Activated CD8-positive, alpha-beta T cell treated with anti-CD3 and anti-CD28 coated beads, Interleukin-2, amount 10 ng/mL, durations not matched to agents 7 days and 5 days (primary cell): ENCODE data around the gene ACD. TPM values are rescaled to one million over a fixed set of nuclear protein-coding genes. Genes with fewer than 3 reads are reported as not detected.

ENCODE experiments used
- ATAC-seq: fragments of 150-1000 bp; cut with Tn5 transposase; one replicate; pipeline ENCODE4 v1.10.0; 2021; ENCODE audit warnings: moderate library complexity
- CTCF ChIA-PET: fragments of 350-600 bp; sonication (Branson Sonifier 250); formaldehyde crosslinking; loops from one replicate; lab custom pipeline; 2021; ENCODE audit warnings: antibody characterized with exemption; lab: Charles Lee
- POLR2A ChIA-PET: fragments of 350-600 bp; sonication (Branson Sonifier 250); formaldehyde crosslinking; loops from one replicate; lab custom pipeline; 2021; ENCODE audit warnings: antibody characterized with exemption; lab: Charles Lee
- DNase-seq: peaks from one replicate; pipeline ENCODE4 v3.0.0-alpha.2; 2020
- H3K27ac Mint-ChIP-seq: one replicate; pipeline ENCODE4 v1.8.0; 2021; ENCODE audit warnings: mild to moderate bottlenecking, mixed read lengths
- H3K27me3 Mint-ChIP-seq: one replicate; pipeline ENCODE4 v1.8.0; 2021; ENCODE audit warnings: low read depth, mixed read lengths
- H3K36me3 Mint-ChIP-seq: one replicate; pipeline ENCODE4 v1.8.0; 2021; ENCODE audit warnings: low read depth, mixed read lengths
- H3K4me1 Mint-ChIP-seq: one replicate; pipeline ENCODE4 v1.8.0; 2021; ENCODE audit warnings: low read depth, mixed read lengths
- H3K4me3 Mint-ChIP-seq: one replicate; pipeline ENCODE4 v1.8.0; 2021; ENCODE audit warnings: mild to moderate bottlenecking, mixed read lengths
- H3K9me3 Mint-ChIP-seq: one replicate; pipeline ENCODE4 v1.8.0; 2022; ENCODE audit warnings: mixed read lengths; ENCODE audit not compliant: insufficient read depth
- total RNA-seq, 2 experiments: library from RNA; stranded (reverse); gene quantifications; one replicate each; pipeline ENCODE4 v1.2.3, GENCODE V29; 2021

The ACD gene
- total RNA-seq, 2 experiments from 2014 or later, result 51.4 to 51.6 TPM

DNA sequence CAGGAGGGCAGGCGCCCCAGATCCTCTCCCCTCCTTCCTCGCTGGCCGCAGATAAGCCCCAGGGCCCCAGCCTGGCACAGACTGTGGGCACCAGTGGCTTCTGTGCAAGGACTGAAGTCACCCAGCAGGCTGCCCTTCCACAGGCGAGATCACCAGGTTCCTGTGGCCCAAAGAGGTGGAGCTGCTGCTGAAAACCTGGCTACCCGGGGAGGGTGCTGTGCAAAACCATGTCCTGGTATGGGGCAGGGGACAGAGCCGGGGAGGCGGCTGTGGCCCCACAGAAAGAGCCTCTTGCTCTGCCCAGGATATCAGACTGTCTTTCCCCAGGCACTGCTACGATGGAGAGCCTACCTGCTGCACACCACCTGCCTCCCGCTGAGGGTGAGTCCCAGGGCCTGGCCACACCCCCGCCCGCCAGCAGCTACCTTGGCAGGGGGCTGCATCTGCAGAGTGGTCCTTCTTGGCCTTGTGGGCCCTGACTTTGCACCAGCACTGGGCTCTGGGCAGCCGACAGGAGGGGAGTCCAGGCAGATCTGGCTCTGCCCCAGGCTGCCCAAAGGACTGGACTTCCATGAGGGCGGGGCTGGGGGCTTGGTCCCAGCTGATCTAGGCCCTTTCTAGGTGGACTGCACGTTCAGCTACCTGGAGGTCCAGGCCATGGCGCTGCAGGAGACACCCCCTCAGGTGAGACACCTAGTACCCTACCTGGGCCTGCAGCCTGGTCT is 14.5 kb downstream of the ACD start:
- Mint-ChIP-seq H3K4me3 (peak overlapping the region; percentile 90), H3K4me1 (peaks cover 24% of the 10 kb centered on the region), H3K27me3 (no peaks in the 10 kb centered on the region), H3K27ac (peak overlapping the region; percentile 97), H3K9me3 (no peaks in the 10 kb centered on the region), H3K36me3 (peaks cover 29% of the 10 kb centered on the region)
- CTCF ChIA-PET, result interaction anchor here (0.6 to 10.1 kb wide), 32 partner anchors 12 to 291 kb away, joined by 3 to 245 read pairs (median 7); partner anchors contain the start of genes ACD, ATP6V0D1, C16orf86 and CTCF
- POLR2A ChIA-PET, result interaction anchor here (0.5 to 7.9 kb wide), 13 partner anchors 12 to 264 kb away, joined by 3 to 71 read pairs (median 4); partner anchors contain the start of genes ACD, ATP6V0D1, CTCF and PARD6A
- DNase-seq (peak; percentile 49), ATAC-seq (no peak)

DNA sequence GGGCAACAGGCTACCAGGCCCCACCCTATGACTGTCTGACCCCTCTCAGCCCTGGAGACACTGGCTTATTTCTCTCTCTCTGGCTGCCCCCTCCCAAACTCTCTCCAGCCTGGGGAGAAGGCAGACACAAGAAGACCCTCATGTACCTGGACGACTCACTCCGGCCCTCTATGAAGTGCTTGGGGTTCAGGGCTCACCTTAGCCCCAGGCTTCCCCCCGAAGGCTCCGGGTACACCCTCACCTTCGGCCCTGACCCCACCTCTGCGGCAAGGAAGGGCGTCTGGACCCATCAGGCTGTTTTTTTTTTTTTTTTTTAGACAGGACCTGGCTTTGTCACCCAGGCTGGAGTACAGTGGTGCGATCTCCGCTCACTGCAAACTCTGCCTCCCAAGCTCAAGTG is 16.0 kb downstream of the ACD start:
- ChIA-PET CTCF (interaction anchor here (0.5 to 10.1 kb wide), 23 partner anchors 11 to 190 kb away, joined by 3 to 245 read pairs (median 8); partner anchors contain the start of genes ACD, ATP6V0D1, C16orf86 and CTCF), POLR2A (interaction anchor here (3.2 to 7.9 kb wide), 4 partner anchors 15 to 123 kb away, joined by 10 to 71 read pairs (median 52); partner anchors contain the start of genes ACD, CTCF and PARD6A)
- Mint-ChIP-seq H3K27ac (peak overlapping the region; percentile 84), H3K4me1 (peaks cover 24% of the 10 kb centered on the region), H3K4me3 (peak overlapping the region; percentile 71), H3K9me3 (no peaks in the 10 kb centered on the region), H3K27me3 (no peaks in the 10 kb centered on the region), H3K36me3 (peaks cover 25% of the 10 kb centered on the region)
- no peak for ATAC-seq
- no peak for DNase-seq

DNA sequence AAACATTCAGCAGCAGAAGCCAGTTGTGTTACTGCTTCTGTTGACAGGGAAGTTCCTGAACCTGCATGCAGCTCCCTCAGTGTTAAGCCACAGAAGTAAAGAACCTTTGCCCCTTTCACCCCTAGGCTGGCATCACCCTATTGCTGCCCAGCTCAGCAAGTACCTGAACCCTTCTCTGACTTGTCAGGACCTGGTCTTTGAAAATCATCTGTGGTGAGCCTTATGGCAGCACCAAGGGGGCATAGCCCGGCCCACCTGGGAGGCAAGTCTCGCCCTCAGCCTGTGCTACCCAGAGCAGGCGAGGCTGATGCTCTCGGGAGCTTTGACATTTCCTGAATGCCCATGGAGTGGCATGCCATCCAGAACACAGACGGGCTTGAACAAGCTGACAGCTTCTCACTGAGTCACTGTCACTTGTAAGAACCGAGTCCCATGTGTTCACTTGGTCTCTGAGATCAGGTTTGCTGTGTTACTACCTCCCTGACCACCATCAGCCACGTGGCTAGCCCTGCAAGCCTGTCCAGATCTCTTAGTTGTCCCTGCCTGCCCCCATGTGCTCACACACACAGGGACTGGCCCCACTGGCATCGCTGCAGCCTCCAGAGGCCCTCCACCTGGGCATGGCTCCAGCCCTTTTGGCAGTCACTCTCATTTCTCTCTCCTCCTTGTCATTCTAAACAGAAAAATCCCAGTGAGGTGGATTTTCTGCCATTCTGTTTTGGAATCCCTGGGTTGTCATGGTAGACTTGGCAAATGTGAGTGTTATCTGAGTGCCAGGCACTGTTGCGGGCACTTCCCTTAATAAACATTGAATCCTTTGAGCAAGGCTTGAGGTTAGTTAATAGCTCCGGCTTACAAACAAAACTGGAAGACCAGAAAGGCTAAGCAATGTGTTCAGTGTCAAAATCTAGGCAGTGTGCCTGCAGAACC is 18.0 kb downstream of the ACD start:
- Mint-ChIP-seq H3K4me1 (peaks cover 19% of the 10 kb centered on the region), H3K27me3 (no peaks in the 10 kb centered on the region), H3K36me3 (peaks cover 28% of the 10 kb centered on the region), H3K9me3 (no peaks in the 10 kb centered on the region), H3K27ac (no peak overlapping the region), H3K4me3 (no peak overlapping the region)
- POLR2A ChIA-PET, result interaction anchor here (1.2 to 4.5 kb wide), 2 partner anchors 79 to 94 kb away, joined by 3 to 51 read pairs; partner anchors contain the start of gene CTCF
- DNase-seq (no peak), ATAC-seq (no peak)
- CTCF ChIA-PET, result interaction anchor here (3.9 to 10.1 kb wide), 4 partner anchors 9 to 121 kb away, joined by 29 to 245 read pairs (median 126); partner anchors contain the start of gene CTCF

DNA sequence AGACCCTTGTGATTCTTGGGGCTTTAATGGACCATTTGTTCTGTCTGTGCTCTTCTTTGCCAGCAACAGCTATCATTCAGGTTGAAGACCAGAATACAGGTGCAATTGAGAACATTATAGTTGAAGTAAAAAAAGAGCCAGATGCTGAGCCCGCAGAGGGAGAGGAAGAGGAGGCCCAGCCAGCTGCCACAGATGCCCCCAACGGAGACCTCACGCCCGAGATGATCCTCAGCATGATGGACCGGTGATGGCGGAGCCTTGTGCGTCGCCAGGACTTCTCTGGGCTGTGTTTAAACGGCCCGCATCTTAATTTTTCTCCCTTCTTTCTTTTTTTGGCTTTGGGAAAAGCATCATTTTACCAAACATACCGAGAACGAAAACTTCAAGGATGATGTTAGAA is 22.4 kb downstream of the ACD start:
- POLR2A ChIA-PET, result no interaction called here
- H3K9me3 Mint-ChIP-seq, result no peaks in the 10 kb centered on the region
- H3K4me3 Mint-ChIP-seq, result no peak overlapping the region
- H3K4me1 Mint-ChIP-seq, result no peaks in the 10 kb centered on the region
- peaks cover 39% of the 10 kb centered on the region for H3K36me3 Mint-ChIP-seq
- H3K27me3 Mint-ChIP-seq, result no peaks in the 10 kb centered on the region
- no peak for ATAC-seq
- H3K27ac Mint-ChIP-seq, result no peak overlapping the region
- CTCF ChIA-PET, result interaction anchor here (10.1 kb wide), 1 partner anchor 92 kb away, joined by 245 read pairs; no protein-coding TSS in a partner anchor
- no peak for DNase-seq

DNA sequence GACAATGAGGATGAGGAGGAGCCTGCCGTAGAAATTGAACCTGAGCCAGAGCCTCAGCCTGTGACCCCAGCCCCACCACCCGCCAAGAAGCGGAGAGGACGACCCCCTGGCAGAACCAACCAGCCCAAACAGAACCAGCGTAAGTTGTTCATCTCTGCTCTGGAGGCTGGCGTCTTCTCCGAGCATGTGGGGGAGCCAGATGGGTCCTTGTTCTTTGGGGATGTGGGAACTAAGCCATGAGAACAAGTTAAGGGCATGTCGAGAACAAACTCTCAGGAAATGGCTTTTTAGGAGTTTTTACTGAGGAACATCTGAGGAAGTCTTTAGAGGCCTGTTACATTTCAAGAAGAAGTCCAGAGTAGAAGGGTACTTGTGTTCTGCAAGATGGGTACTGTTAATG is 23.3 kb downstream of the ACD start:
- DNase-seq, result no peak
- ChIA-PET POLR2A (no interaction called here), CTCF (no interaction called here)
- H3K27me3 Mint-ChIP-seq, result no peaks in the 10 kb centered on the region
- no peak overlapping the region for H3K4me3 Mint-ChIP-seq
- no peaks in the 10 kb centered on the region for H3K4me1 Mint-ChIP-seq
- no peaks in the 10 kb centered on the region for H3K9me3 Mint-ChIP-seq
- no peak for ATAC-seq
- H3K27ac Mint-ChIP-seq, result no peak overlapping the region
- H3K36me3 Mint-ChIP-seq, result peaks cover 46% of the 10 kb centered on the region

DNA sequence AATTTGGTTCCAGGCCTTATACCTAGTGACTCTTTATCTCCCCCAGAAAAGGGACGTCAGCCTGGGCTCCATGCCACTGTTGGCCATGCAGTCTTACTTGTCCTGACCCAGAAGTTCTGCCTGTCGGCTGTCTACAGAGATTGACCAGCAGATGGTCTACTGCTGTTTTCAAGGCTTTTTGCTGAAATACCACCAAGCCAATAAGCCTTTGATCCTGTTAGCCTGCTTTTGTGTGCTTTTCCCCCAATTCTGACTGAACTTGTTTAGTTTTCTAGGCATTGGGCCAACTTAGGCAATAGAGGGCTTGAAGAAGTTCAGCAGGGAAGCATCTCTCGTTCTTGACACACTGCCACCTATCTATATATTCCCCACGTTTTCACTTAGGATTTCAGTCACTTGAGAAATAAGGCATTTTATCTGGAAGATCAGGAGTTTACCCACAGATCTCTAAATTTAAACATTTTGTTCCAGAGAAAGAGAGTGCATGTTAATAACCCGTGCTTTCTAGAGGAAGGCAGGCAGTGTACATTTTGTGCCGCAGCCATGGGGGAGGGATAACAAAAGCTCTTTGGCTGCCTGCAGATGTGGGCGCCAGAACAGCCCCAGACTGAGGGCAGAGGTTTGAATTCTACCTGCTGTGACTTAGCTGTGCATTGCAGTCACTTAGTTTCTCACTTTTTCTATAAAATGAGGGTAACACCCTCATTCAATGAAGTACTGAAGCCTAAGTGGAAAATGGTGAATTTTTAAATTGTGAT is 27.5 kb downstream of the ACD start:
- H3K36me3 Mint-ChIP-seq, result peaks cover 50% of the 10 kb centered on the region
- no peak for ATAC-seq
- H3K4me3 Mint-ChIP-seq, result no peak overlapping the region
- DNase-seq, result no peak
- no peaks in the 10 kb centered on the region for H3K4me1 Mint-ChIP-seq
- H3K9me3 Mint-ChIP-seq, result no peaks in the 10 kb centered on the region
- no peak overlapping the region for H3K27ac Mint-ChIP-seq
- ChIA-PET POLR2A (interaction anchor here (1.4 kb wide), 1 partner anchor 12 kb away, joined by 3 read pairs; the partner anchor contains the start of gene CARMIL2), CTCF (interaction anchor here (1.4 to 4.9 kb wide), 4 partner anchors 12 to 184 kb away, joined by 4 to 29 read pairs (median 14); partner anchors contain the start of gene CARMIL2)
- H3K27me3 Mint-ChIP-seq, result no peaks in the 10 kb centered on the region

DNA sequence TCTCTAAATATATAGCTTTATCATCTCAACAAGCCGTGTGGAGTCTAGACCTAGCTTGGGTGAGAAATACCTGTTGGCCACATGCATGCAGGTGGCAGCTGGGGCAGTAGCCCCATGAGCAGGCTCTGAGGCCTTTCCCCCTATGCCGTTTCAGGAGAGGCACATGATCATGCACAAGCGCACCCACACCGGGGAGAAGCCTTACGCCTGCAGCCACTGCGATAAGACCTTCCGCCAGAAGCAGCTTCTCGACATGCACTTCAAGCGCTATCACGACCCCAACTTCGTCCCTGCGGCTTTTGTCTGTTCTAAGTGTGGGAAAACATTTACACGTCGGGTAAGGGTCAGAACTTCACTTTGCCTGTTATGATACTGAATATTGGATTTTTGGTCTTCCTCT is 31.8 kb downstream of the ACD start:
- peaks cover 57% of the 10 kb centered on the region for H3K36me3 Mint-ChIP-seq
- H3K4me1 Mint-ChIP-seq, result no peaks in the 10 kb centered on the region
- ChIA-PET CTCF (interaction anchor here (0.7 to 3.6 kb wide), 3 partner anchors 13 to 81 kb away, joined by 3 to 13 read pairs (median 3); partner anchors contain the start of gene CARMIL2), POLR2A (no interaction called here)
- no peak overlapping the region for H3K4me3 Mint-ChIP-seq
- H3K27me3 Mint-ChIP-seq, result no peaks in the 10 kb centered on the region
- DNase-seq (no peak), ATAC-seq (no peak)
- H3K27ac Mint-ChIP-seq, result peak overlapping the region; percentile 36
- H3K9me3 Mint-ChIP-seq, result no peaks in the 10 kb centered on the region

DNA sequence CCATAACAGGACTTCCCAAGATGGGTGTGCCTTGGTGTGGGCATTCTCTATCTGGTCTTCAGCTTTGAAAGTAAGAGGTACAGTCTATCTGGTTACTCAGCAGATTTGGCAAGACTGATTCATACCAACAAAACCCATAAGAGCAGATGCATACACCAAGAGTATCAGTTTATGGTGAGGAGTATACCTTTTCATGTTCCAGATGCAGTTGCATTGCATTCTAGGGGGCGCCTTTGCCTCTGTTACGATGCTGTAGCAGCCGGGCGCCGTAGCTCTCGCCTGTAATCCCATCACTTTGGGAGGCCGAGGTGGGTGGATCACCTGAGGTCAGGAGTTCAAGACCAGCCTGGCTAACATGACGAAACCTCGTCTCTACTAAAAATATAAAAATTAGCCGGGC is 46.3 kb downstream of the ACD start:
- ChIA-PET POLR2A (interaction anchor here (0.6 kb wide), 1 partner anchor 123 kb away, joined by 4 read pairs; no protein-coding TSS in a partner anchor), CTCF (interaction anchor here (0.8 to 1.5 kb wide), 7 partner anchors 10 to 93 kb away, joined by 3 to 7 read pairs (median 3); no protein-coding TSS in a partner anchor)
- peak; percentile 24 for DNase-seq
- Mint-ChIP-seq H3K9me3 (no peaks in the 10 kb centered on the region), H3K27me3 (no peaks in the 10 kb centered on the region), H3K4me1 (no peaks in the 10 kb centered on the region), H3K4me3 (no peak overlapping the region), H3K36me3 (peaks cover 48% of the 10 kb centered on the region), H3K27ac (no peak overlapping the region)
- ATAC-seq, result no peak

DNA sequence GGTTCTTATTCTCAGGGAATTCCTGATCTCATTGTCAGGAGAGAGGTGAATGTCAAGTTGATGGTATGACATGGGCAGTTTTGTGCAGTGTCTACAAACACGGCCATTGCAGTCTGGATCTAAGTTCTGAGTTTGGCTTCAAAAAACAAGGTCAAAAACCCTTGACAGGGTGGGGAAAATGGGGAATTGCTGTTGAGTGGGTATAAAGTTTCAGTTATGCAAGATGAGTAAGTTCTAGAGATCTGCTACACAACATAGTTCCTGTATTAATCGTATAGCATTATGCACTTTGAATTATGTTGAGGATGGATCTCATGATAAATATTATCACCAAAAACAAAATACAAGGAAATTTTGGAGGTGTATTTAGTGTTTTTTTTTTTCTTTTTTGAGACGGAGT is 51.7 kb downstream of the ACD start:
- DNase-seq, result no peak
- no peak overlapping the region for H3K27ac Mint-ChIP-seq
- ChIA-PET POLR2A (no interaction called here), CTCF (no interaction called here)
- no peaks in the 10 kb centered on the region for H3K9me3 Mint-ChIP-seq
- H3K36me3 Mint-ChIP-seq, result peaks cover 23% of the 10 kb centered on the region
- H3K4me3 Mint-ChIP-seq, result no peak overlapping the region
- ATAC-seq, result no peak
- no peaks in the 10 kb centered on the region for H3K4me1 Mint-ChIP-seq
- no peaks in the 10 kb centered on the region for H3K27me3 Mint-ChIP-seq
